Cardiac muscle cell (in vitro differentiated cells and primary cell): ENCODE measurements around the gene NADK. TPM values are rescaled to one million over a fixed set of nuclear protein-coding genes. Genes with fewer than 3 reads are reported as not detected.

ENCODE experiments used
- polyA plus RNA-seq: library from polyadenylated mRNA; unstranded; fragments of >200 nt; fragmentation: Nextera tagmentation; extraction: Ambion mirVana; gene quantifications from 2 replicates; pipeline ENCODE4 v1.2.1, GENCODE V29; 2016
- total RNA-seq: library from RNA; depleted of rRNA; stranded (reverse); fragments of >200 nt; gene quantifications from 2 replicates; pipeline ENCODE4 v1.2.3, GENCODE V29; 2016

The NADK gene
- total and polyA plus RNA-seq, 2 experiments from 2014 or later, result 42.7 to 71.2 TPM

Other genes with a start within 250 kb of the NADK start
- 8.1 and 26.0 TPM in 2 replicates for gene TMEM240, start 237.8 kb downstream of the NADK start, total RNA-seq
- gene TMEM240, start 237.8 kb downstream of the NADK start, polyA plus RNA-seq, result 6.2 and 10.4 TPM in 2 replicates
- 97.3 and 131 TPM in 2 replicates for gene SSU72, start 203.6 kb downstream of the NADK start, total RNA-seq
- 172 and 202 TPM in 2 replicates for gene SSU72, start 203.6 kb downstream of the NADK start, polyA plus RNA-seq
- 30.9 and 46.5 TPM in 2 replicates for gene FNDC10, start 178.3 kb downstream of the NADK start, total RNA-seq
- gene FNDC10, start 178.3 kb downstream of the NADK start, polyA plus RNA-seq, result 34.1 and 62.3 TPM in 2 replicates
- gene MIB2, start 163.0 kb downstream of the NADK start, total RNA-seq, result 191 and 248 TPM in 2 replicates
- 160 and 168 TPM in 2 replicates for gene MIB2, start 163.0 kb downstream of the NADK start, polyA plus RNA-seq
- 23.6 and 30.0 TPM in 2 replicates for gene MMP23B, start 146.3 kb downstream of the NADK start, total RNA-seq
- 11.3 and 14.1 TPM in 2 replicates for gene MMP23B, start 146.3 kb downstream of the NADK start, polyA plus RNA-seq
- gene CDK11B, start 119.5 kb downstream of the NADK start, total RNA-seq, result 16.8 and 22.2 TPM in 2 replicates
- 16.6 and 17.9 TPM in 2 replicates for gene CDK11B, start 119.5 kb downstream of the NADK start, polyA plus RNA-seq
- gene SLC35E2B, start 85.7 kb downstream of the NADK start, total RNA-seq, result 57.9 and 74.6 TPM in 2 replicates
- gene SLC35E2B, start 85.7 kb downstream of the NADK start, polyA plus RNA-seq, result 30.7 and 44.3 TPM in 2 replicates
- 6.1 and 13.2 TPM in 2 replicates for gene CDK11A, start 54.1 kb downstream of the NADK start, total RNA-seq
- gene CDK11A, start 54.1 kb downstream of the NADK start, polyA plus RNA-seq, result 12.4 and 16.6 TPM in 2 replicates
- 85.5 and 93.5 TPM in 2 replicates for gene GNB1, start 112.6 kb upstream of the NADK start, total RNA-seq
- gene GNB1, start 112.6 kb upstream of the NADK start, polyA plus RNA-seq, result 185 and 196 TPM in 2 replicates
- 0.63 TPM in 1 of 2 replicates, not detected in the other for gene CALML6, start 136.8 kb upstream of the NADK start, total RNA-seq
- gene CALML6, start 136.8 kb upstream of the NADK start, polyA plus RNA-seq, result 0.28 TPM in 1 of 2 replicates, not detected in the other
- 6.9 and 7.1 TPM in 2 replicates for gene TMEM52, start 140.8 kb upstream of the NADK start, total RNA-seq
- gene TMEM52, start 140.8 kb upstream of the NADK start, polyA plus RNA-seq, result 4.2 and 16.6 TPM in 2 replicates
- 0.63 and 0.67 TPM in 2 replicates for gene CFAP74, start 225.3 kb upstream of the NADK start, total RNA-seq
- gene CFAP74, start 225.3 kb upstream of the NADK start, polyA plus RNA-seq, result 0.65 and 1.7 TPM in 2 replicates
- gene GABRD, start 240.9 kb upstream of the NADK start, total RNA-seq, result not detected in 2 replicates
- gene GABRD, start 240.9 kb upstream of the NADK start, polyA plus RNA-seq, result not detected in 2 replicates